CD4-positive, alpha-beta T cell treated with Interleukin-1 beta for 1 hour (primary cell): Measurements from ENCODE around the gene DUSP15.
A peak's percentile ranks its signal among the peaks of the same experiment; 100 is the strongest.

Experiments used
- DNase-seq, 2 donors: peaks; one replicate each; pipeline ENCODE4 v3.0.0-alpha.2; 2020 to 2022

DUSP15 gene

DNA sequence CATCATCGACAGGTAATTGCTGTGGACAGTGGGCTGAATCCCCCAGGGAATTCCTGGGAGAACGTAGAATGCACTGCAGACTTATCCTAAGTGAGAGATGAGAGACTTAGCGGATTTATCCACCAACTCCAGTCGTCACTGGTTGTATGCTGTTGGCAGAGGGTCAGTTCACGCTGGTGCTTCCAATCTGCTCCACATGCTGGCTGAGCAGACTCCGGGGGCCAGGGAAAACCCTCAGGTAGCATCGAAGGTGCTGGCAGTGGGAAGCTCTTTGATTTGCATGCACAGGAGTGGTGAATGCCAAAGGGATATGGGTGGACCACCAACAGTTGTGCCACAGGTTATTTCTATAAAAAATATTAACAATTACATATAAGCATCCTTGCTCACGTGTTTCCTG lies 20.3 kb upstream of the DUSP15 start:
- DNase-seq: no peak

DNA sequence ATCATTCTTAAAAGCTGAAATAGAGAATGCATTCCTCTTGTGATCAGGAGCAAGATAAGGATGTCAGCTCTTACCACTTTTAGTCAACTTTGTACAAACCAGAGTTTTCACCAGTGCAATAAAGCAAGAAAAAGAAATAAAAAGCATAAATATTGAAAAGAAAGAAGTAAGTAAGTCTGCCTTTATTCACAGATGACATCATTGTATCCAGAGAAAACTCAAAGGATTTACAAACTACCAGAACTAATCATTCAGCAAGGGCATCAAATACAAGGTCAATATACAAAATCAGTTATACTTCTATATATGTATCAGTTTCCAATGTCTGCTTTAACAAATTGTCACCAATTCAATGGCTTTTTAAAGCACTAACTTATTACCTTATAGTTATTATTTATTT lies 13.5 kb upstream of the DUSP15 start:
- no peak for DNase-seq

- DNase-seq: no peak
Measured at GRCh38 chr20:31881945-31882344, 11.6 kb upstream of the DUSP15 start.

DNA sequence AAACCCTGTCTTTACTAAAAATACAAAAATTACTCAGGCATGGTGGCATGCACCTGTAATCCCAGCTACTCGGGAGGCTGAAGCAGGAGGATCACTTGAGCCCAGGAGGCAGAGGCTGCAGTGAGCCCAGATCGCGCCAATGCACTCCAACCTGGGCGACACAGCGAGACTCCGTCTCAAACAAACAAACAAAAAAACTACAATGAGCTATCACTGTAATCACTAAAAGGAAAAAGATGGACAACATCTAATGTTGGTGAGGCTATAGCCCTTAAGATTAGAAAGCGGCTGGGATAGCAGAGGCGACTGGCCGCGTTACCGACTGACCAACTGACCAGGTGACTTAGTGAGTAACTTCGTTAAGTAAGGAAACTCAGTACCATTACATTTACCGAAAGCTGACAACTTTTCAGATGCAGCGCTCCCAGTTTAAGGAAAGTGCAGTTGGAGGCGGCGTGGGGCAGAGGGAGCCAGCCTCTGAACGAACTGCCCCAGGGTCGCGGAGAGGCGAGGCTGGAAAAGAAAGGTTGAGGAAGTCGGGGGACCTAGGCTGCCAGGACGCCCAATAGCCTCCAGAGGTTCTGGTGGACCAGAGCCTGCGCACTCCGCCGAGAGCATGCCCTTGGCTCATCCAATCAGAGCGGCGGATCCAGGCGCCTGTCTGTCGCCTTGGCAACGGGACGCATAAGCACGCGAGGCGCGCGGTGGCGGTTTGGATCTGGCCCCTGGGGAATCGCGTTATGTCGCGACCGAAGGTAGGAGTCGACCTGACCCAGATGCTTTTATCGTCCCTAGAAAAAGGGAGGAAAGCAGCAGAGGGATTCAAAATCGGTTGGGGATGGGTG lies 9.0 kb upstream of the DUSP15 start:
- peak; percentile 84 to 89 for DNase-seq

DNA sequence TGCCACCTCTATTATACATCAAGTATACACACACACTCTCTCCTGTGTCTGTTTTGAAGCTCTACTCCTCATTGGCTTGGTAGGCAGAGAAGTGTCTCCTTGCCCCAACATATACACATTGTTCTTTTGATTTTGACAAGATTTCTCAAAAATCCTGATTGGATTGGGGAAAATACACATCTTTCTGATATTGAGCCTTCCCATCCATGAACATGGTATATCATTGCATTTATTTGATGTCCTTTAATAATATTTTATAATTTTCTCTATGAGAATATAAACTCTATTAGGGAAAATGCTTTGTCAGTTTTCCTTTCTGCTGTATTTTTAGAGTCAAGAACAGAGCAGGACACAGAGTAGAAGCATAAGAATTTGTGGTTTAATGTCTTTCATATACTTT lies 7.4 kb upstream of the DUSP15 start:
- no peak for DNase-seq

GRCh38 chr20:31875671-31876070 lies 5.3 kb upstream of the DUSP15 start:
- DNase-seq: no peak

DNA sequence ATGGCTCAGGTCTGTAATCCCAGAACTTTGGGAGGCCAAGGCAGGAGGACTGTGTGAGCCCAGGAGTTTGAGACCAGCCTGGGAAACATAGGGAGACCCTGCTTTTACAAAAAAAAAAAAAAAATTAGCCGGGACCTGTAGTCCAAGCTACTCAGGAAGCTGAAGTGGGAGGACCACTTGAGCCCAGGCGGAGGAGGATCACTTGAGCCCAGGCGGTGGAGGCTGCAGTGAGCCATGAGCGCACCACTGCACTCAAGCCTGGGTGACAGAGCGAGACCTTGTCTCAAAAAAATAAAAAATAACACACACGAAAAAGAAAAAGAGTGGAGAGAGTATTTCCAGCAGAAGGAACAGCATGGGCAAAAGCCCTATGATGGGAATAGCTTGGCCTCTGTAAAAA lies 2.1 kb upstream of the DUSP15 start:
- DNase-seq: no peak

- DNase-seq: no peak
Measured at GRCh38 chr20:31871618-31871954, 1.3 kb upstream of the DUSP15 start.

GRCh38 chr20:31870726-31871617 lies 645 bp upstream of the DUSP15 start:
- no peak for DNase-seq

DNA sequence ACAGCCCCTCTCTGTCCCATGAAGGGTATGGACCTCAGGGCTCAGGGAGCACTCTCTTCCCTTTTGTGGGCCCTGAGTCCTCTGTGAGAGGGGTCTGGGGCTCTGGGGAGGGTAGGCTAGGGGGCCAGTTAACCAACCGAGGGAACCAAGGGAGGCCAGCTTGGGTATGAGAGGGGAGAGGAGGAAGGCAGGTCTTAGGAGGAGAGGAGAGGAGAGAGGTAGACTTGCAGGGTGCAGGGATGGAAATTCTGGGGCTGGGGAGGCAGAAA lies 720 bp downstream of the DUSP15 start:
- no peak for DNase-seq

DNA sequence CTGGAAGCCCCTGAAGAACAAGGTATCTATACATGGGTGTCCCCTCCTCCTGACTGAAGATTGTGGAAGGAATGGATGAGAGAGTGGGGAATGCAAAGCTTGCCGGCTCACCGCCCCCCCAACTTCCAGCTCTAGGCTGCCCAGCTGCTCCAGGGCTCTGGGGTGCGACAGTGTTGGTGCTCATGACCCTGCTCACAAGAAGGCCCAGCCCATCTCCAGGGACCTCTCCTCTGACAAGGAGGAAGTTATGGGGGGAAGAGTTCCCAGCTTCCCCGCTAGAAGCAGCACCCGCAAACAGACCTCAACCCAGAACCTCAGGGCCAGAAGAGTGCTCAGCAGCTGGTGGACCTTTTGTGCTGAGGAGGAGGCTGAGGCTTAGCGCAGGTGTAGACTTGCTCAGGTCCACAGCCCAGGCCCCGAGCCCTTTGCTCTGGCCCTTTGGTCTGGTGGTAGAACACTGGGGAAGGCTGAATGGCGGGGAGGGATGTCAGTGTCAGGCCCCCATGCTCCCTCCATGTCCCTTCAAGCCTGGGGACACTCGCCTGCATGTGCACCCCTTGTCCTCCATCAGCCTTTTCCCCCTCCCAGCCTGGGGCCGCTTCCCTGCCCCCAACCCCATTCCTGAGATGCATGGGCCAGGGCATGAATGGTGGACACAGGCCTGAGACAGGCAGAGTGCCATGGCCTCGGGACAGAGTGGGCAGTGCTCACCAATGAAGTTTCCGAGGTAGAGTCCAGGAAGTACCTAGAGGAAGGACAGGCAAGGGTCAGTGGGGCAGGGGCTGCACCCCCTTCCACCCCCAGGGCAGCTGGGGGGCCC lies 1.3 kb downstream of the DUSP15 start:
- no peak for DNase-seq

DNA sequence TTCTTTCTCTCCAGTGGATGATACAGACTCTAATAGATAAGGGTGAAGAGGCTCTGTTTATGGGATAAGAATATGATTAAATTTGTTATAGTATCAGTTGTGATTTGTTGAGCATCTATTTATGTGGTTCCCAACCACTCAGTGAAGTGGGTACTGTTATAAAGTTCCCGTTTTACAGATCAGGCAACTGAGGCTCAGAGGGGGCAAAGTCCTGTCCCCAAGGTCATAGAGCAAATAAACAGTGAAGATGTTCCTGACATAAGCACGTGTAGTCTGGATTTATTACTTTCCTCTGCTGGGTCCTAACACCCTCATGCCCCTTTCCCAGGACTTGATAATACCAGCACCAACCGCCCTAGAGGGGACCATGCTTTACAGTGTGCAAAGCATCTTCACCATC lies 4.1 kb downstream of the DUSP15 start:
- no peak for DNase-seq

DNA sequence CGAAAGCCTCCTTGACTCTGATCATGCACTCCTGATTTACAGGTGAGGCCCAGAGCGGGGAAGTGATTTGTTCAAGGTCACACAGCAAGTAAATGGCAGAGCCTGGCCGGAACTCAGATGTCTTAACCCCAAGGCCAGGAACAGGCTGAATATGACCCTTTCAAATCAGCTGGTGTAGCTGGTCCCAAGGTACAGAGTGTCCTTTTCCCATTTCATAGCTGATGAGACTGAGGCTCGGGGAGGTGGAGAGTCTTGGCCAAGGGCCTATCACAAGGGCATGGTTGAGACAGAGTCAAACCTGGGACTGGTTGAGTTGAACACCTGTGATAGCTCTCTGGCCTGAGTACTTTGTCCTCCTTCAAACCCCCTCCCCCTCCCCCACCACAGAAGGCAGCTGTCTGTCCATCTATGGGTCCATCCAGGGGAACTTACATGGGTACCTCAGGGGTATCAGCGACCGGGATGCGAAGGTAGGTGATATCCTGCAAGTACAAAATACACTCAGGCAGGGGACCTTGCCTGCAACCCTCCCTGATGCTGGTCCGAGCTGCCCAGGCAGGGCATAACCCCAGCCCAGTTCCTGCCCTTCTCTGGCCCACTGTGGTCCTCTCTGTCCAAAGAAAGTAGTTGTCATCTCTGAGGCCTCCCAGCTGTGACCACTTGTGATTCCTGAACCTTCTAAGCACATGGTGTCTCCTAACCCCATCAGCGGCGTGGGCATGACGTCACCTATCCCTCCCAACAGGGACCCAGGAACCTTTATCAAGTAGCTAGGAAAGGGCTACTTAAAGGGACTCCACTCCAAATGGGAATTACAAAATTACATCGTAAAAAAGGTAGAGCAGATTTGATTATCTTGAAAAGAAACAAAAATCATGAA lies 5.6 kb downstream of the DUSP15 start:
- no peak for DNase-seq

- no peak for DNase-seq
Measured at GRCh38 chr20:31863296-31864085, 6.8 kb downstream of the DUSP15 start.

DNA sequence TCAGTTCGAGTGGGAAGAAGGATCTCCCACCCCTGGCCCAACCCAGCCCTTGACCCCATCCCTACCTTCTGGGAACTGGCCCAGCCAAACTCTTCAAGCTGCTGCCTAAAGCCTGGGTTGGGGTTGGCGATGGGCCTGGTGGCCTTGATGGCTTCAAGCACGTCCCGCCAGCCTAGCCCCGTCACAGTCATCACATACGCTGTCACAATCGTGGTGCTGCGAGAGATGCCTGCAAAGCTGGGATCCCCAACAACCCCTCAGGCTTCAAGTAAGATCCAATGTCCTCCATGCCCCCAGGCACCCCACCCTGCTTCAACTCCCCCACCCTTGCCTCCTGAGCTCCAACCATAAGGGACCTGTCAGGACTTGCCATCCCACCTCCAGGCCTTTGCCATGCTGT lies 7.8 kb downstream of the DUSP15 start:
- no peak for DNase-seq

DNA sequence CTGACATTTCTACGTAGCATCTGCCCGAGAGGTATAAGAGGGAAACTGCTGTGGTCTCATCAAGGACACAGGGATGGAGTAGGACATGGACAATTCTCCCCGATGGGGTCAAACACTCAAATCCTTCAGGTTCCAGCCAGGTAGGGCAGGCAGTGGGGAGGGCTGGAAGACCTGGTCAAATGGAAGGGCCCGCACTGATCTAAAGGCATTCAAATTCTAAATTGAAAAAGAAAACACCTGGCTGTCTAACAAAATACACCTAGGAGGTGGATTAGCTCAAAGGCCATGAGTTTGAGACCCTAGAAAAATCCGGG lies 8.2 kb downstream of the DUSP15 start:
- no peak for DNase-seq

DNA sequence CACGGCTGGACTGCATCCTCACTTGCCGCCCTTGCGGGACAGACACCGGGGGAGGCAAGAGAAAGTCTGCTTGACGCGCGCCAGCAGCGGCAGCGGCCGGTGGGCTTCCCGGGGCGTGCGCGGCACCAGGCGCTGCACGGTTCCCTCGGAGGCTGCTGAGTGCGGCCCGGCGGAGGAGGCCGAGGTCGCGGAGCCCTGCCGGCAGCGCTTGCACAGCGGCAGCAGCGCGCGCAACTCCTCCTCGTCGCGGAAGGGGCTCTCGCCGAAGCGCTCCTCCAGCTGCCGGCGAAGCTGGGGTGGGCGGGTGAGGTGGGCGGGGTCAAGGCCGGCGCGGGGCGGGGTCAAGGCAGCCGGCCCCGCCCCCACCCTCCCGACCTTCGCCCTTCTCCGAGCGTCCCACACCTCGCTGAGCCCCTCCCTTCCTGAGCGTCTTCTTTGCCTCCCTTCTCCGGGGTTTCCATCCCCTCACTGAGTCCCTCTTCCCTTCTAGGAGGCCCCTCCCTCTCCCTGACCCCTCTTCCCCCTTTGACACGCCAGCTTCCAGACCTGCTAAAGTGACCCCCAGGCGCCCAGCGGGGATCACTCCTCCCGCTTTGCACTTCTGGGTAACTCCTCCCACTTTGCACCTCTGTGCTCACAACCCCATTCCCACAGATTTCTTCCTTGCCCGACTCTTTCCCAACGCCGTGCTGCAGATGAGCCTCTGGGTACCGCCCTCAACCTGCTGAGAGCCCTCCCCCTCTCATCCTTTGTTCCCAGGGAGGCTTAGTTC lies 8.8 kb downstream of the DUSP15 start:
- peak; percentile 76 to 80 for DNase-seq

- no peak for DNase-seq
Measured at GRCh38 chr20:31861135-31861384, 9.3 kb downstream of the DUSP15 start.

- DNase-seq: no peak
Measured at GRCh38 chr20:31860390-31861134, 9.8 kb downstream of the DUSP15 start.

GRCh38 chr20:31859998-31860380 lies 10.3 kb downstream of the DUSP15 start:
- no peak for DNase-seq
